Stomach (tissue), 4 donors: ENCODE data around the gene ACVR1.

Source experiments
- EP300 ChIP-seq: sonication (generic); formaldehyde crosslinking; IDR thresholded peaks from one replicate; pipeline ENCODE4 v1.6.1; 2017; ENCODE audit warnings: antibody characterized with exemption
- POLR2A ChIP-seq, 4 donors: fragments of 450-650 bp; IDR thresholded peaks; one replicate each; pipeline ENCODE4 v1.6.1; 2016; ENCODE audit warnings: antibody characterized with exemption in 4 of 4, control low read depth in 2 of 4, mild to moderate bottlenecking in 1 of 4, moderate library complexity in 1 of 4
- TF ChIP-seq, protein P1 (sequence below), 7 experiments: fragments of 450-650 bp in 4 of 7; fragments of 200-600 bp in 3 of 7; sonication (generic) in 3 of 7; IDR thresholded peaks; one replicate each; pipeline ENCODE4 v1.5.1; 2016 to 2019; ENCODE audit warnings: antibody characterized with exemption in 7 of 7, control low read depth in 2 of 7, mild to moderate bottlenecking in 1 of 7

DNA sequence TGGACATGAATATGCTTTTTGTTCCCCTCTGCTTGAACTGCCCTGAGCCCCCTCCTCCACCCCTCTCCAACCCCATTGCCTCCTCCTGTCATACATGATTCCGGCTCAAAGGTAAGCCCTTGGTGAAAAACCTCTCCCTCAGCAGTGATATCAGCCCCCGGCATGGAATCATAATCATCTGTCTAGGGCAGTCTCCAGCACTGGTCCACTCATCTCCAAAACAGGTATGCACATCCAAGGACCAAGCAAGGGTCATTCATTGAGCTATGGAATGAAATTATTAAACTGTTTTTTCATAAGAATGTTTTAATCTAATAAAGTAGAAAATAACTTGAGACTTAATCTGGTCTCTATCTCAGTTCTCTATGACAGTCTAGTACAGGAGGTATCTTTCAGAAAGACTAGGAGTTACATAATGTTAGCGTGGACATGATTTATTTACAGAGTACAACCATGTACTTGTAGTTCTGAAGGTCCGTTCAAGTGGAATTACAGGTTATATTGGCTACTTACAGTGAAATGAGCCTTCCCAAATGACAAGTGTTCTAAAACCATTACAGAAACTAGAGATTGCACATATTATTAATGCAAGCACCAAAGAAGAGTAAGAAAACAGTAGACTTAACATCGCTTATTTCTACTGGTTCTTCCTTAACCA, 75.2 kb downstream of the ACVR1 start:
- TF ChIP-seq, protein P1, sequence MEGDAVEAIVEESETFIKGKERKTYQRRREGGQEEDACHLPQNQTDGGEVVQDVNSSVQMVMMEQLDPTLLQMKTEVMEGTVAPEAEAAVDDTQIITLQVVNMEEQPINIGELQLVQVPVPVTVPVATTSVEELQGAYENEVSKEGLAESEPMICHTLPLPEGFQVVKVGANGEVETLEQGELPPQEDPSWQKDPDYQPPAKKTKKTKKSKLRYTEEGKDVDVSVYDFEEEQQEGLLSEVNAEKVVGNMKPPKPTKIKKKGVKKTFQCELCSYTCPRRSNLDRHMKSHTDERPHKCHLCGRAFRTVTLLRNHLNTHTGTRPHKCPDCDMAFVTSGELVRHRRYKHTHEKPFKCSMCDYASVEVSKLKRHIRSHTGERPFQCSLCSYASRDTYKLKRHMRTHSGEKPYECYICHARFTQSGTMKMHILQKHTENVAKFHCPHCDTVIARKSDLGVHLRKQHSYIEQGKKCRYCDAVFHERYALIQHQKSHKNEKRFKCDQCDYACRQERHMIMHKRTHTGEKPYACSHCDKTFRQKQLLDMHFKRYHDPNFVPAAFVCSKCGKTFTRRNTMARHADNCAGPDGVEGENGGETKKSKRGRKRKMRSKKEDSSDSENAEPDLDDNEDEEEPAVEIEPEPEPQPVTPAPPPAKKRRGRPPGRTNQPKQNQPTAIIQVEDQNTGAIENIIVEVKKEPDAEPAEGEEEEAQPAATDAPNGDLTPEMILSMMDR (IDR thresholded peaks at IDR 0.05) = no peak
- TF ChIP-seq POLR2A (IDR thresholded peaks at IDR 0.05) (no peak), EP300 (no peak)
